DMS79 (cell line): ENCODE measurements around the gene CASKIN1.

ENCODE experiments used
- DNase-seq: peaks from one replicate; lab custom pipeline; 2025; lab: John Stamatoyannopoulos, UW

The CASKIN1 gene

DNA sequence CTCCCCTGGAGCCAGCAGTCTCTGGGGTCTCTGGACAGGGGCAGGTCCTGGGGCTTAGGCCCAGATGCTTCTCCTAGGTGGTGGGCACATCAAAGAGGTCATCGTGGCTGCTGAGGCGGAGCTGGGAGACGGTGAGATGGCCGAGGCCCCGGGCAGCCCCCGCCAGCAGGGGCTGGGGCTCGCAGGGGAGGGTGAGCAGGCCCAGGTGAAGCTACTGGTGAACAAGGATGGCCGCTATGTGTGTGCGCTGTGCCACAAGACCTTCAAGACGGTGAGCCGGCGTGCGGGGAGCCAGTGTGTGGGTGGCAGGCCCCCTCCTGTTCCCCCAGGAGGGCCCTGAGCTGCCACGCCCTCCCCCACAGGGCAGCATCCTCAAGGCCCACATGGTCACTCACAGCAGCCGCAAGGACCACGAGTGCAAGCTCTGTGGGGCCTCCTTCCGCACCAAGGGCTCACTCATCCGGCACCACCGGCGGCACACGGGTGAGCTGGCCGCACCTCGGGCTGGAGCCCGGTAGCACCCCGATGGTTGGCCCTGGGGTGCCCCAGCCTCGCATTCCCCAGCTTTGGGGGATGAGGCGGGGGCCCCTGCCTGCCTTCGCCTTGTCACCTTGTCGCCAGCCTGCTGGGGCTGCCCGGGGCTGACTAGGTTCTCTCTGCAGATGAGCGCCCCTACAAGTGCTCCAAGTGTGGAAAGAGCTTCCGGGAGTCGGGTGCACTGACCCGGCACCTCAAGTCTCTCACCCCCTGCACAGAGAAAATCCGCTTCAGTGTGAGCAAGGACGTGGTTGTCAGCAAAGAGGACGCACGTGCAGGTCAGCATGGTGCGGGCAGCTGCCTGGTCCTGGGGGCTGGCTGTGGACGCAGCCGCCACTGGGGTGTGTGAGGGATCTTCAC, 35.9 kb upstream of the CASKIN1 start:
- no peak for DNase-seq

GRCh38 chr16:2231016-2231931, 34.9 kb upstream of the CASKIN1 start:
- DNase-seq: peak; percentile 92

DNA sequence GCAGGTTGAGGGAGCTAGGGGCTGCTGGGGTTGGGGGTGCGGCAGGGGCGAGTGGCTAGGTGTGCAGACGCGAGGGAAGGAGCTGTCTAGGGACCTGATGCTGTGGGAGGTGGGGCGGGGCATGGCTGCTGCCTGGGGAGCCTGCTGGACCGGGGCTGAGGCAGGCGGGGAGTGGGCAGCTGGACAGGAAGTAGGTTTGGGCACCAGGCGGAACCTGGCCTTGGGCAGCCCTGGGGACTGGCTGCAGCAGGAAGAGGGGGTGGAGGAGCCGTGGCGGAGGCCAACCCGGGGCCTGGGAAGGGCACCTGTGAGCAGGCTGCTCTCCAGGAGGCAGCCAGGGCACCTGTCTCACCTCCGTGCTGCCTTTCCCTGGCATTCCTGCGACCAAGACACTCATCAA, 34.0 kb upstream of the CASKIN1 start:
- DNase-seq: no peak

- DNase-seq: no peak
Measured at GRCh38 chr16:2229632-2230250, 33.3 kb upstream of the CASKIN1 start.

DNA sequence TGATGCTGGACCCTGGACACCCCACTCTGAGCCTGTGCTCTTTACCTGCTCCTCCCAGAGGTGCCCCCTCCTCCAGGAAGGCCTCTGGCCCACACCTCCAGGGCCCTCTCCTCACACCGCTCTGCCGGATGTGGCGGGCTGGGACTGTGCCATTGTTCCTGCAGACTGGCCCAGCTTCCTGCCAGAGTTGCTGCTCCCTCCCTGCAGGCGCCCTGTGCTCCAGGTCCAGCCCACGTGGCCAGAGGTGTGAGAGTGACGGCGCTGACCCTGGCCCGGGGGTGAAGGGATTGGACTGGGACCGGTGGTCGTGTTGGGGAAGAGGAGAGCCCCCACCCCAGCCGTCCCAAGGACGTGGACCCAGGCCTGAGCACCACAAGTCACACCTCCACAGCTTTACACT, 32.7 kb upstream of the CASKIN1 start:
- DNase-seq: no peak

DNA sequence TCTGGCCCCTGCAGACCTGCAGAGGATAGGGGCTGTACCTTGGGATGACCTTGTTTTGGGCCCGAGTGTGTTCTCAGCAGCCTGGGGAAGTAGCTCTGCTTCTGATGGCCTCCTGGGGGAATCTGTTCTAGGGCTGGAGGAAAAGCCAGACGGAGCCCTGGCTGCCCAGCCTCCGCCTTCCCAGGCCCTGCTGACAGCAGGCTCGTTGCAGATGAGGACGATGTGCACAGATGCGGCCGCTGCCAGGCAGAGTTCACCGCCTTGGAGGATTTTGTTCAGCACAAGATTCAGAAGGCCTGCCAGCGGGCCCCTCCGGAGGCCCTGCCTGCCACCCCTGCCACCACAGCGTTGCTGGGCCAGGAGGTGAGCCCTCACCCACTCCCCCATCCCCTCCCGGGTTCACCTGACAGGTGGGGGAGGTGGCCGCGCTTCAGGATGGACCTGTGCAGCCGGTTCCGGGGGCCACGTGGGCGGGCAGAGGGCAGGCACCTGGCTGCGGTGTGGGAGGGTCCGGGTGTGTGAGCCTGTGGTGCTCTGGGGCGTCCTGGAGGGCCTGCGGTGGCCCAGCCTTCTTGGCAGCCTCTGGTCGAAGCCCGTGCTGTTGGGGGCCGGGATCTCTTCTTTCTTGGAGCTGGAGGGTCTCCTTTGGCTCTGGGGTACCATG, 31.9 kb upstream of the CASKIN1 start:
- no peak for DNase-seq

- no peak for DNase-seq
Measured at GRCh38 chr16:2226918-2227317, 30.5 kb upstream of the CASKIN1 start.

- DNase-seq: no peak
Measured at GRCh38 chr16:2226245-2226793, 29.9 kb upstream of the CASKIN1 start.

- DNase-seq: no peak
Measured at GRCh38 chr16:2223942-2224486, 27.6 kb upstream of the CASKIN1 start.

DNA sequence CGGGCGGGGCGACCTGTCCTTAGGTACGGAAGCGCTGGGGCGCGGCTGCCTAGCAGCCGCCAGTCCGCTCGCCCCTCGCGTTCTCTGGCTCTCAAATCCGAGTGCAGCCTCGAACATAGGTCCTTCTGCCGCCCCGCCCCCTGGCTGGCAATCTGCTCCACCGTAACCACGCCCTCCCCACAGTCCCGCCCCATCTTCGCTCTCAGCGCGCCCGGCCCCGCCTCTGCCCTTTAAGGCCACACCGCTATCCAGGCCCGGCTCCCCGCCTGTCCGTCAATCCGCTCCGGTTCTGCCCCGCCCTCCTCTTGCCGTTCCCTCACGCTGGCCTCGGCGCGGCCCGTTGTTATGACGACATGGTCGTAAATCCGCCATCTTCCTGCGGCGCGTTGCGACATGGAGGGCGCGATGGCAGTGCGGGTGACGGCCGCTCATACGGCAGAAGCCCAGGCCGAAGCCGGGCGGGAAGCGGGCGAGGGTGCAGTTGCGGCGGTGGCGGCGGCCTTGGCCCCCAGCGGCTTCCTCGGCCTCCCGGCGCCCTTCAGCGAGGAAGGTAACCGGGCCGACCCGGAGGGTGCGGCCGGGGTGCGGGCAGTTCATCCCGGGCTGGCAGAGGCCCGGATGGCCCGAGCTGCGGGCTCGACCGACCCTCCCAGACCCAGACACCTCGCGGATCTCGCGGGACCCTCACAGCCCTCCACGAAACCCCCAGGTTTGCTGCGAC, 27.0 kb upstream of the CASKIN1 start, which contains the start of gene E4F1:
E4F1 (plus strand) TSS at position 371 of the 721 bp plus-strand sequence; CDS start at position 394, 23 bp downstream.
- peak; percentile 98 for DNase-seq

- no peak for DNase-seq
Measured at GRCh38 chr16:2216330-2216729, 19.9 kb upstream of the CASKIN1 start.

GRCh38 chr16:2214719-2214968, 18.2 kb upstream of the CASKIN1 start, which contains the start of gene PGP:
PGP (minus strand) TSS chr16:2214840; CDS start chr16:2214777, 63 bp downstream.
- no peak for DNase-seq

GRCh38 chr16:2213817-2214718, 17.7 kb upstream of the CASKIN1 start:
- DNase-seq: no peak

DNA sequence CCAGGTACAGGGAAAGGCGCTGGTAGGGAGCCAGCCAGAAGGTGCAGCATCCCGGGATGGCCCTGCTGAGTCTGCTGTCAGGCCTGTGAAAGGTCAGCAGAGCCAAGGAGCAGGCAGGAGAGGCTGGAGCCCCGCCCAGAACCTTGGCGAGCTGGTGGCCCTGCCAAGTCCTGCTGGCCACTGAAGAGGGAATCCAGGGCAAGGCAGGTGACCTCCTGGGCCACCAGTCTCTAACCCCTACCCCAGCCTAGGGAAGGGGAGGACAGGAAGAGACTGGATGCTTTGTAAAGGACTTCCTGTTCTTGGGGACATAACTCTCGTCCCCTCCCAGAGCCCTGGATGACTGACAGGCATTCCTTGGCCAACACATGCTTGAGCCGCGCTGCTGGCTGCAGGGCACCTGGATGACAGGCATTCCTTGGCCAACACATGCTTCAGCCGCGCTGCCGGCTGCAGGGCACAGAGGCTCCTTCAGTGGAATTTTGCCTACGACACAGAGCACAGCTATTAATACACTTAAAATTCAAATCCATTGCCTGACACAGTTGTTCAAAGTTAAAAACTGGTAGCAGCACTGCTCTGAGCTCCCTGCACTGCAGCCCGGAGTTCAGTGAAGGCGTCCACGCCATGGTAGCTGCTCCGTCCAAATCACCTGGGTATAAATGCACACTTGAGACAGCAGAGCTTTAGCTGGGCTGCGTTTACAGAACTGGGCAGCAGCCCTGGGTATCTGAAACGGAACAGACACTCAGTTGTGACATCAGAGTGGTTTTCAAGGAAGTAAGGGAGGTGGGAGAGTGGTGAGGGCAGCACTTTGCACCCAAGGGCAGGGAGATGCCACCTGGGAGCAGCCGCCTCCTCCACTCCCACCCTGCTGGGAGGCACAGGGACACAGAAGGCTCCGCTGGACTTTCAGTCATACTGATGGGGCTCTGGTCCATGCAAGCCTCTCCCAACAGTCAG, 16.2 kb upstream of the CASKIN1 start:
- DNase-seq: no peak

DNA sequence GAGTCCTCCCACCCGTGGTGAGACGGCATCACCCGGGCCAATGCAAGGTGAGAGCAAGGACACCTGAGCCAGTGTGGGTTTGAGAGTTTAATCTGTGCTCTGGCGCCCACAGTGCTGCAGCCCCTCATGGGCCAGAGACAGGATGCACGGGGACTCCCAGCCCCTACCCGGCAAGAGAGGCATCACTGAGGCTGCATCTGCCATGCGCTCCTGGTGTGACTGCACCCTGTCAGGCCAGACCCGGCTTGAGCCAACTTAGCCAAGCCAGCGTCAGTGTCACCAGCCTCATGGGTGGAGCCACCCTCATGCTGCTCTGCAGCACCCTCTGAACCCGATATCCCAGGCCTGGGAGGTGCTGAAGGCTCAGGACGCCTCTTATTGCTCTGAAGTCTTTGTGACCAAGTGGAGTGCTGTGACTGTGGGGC, 15.5 kb upstream of the CASKIN1 start:
- DNase-seq: no peak

- DNase-seq: no peak
Measured at GRCh38 chr16:2210386-2211365, 14.3 kb upstream of the CASKIN1 start, which contains the start of gene BRICD5. BRICD5 (minus strand) TSS chr16:2210863; CDS start chr16:2210833, 30 bp downstream.

DNA sequence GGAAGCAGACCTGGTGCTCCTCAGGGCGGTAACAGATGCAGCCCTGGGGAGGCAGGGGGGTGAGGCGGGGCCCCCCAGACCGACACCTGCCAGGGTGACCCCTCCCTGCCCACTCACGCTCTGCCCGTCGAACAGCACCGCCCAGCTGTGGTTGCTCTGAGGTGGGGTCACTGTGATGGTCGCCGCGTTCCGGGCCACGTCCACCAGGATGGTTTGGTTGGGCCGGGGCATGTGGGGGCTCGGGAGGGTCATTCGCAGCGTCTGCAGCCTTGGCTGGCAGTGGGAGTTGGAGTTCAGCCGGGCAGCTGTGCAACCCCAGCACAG, 13.6 kb upstream of the CASKIN1 start:
- DNase-seq: no peak
